Left ventricle myocardium inferior (tissue), 1 donor: ENCODE results near the gene VIT. TPM values are rescaled to one million over a fixed set of nuclear protein-coding genes. Genes with fewer than 3 reads are reported as not detected.

Source experiments
- DNase-seq: peaks from one replicate; pipeline ENCODE4 v3.0.0-alpha.2; 2020
- H3K27ac ChIP-seq: fragments of 200-600 bp; replicated peaks from 2 replicates; pipeline ENCODE4 v1.8.0; 2021
- H3K27me3 ChIP-seq: fragments of 200-600 bp; 2 replicates; pipeline ENCODE4 v1.8.0; 2021; ENCODE audit warnings: low read depth
- H3K36me3 ChIP-seq: fragments of 200-600 bp; 2 replicates; pipeline ENCODE4 v1.8.0; 2021
- H3K4me1 ChIP-seq: fragments of 200-600 bp; 2 replicates; pipeline ENCODE4 v1.8.0; 2021
- H3K4me3 ChIP-seq: fragments of 200-600 bp; 2 replicates; pipeline ENCODE4 v1.8.0; 2021; ENCODE audit warnings: mild to moderate bottlenecking, moderate library complexity
- H3K9me3 ChIP-seq: fragments of 200-600 bp; replicated peaks from 2 replicates; pipeline ENCODE4 v1.8.0; 2021
- CTCF ChIP-seq: fragments of 200-600 bp; IDR thresholded peaks from 2 replicates; pipeline ENCODE4 v1.8.0; 2021; ENCODE audit warnings: antibody characterized with exemption, mild to moderate bottlenecking, borderline replicate concordance
- intact Hi-C: fragments of 100-400 bp; cut with micrococcal nuclease; formaldehyde crosslinking; loops from one replicate; pipeline ENCODE4 v1.11.0; 2022
- total RNA-seq: library from RNA; stranded (reverse); fragmentation: NEBNext Ultra II Directional; extraction: Animal tissue kit (Norgen Biotek cat#: 25700); gene quantifications from one replicate; pipeline ENCODE4 v1.2.1, GENCODE V29; 2021
- donor health status: DM: no; HTN: yes; CAD: no; lungs with severe emphysema.

VIT gene
- total RNA-seq, 1 donor from 2014 or later, result 8.5 TPM

GRCh38 chr2:36775806-36776205 lies 79.3 kb downstream of the VIT start:
- DNase-seq, result no peak
- H3K27me3 ChIP-seq, result no peaks in the 10 kb centered on the region
- no peaks in the 10 kb centered on the region for H3K9me3 ChIP-seq
- H3K4me3 ChIP-seq, result no peak overlapping the region
- intact Hi-C loops, result no loop called here
- peaks cover 22% of the 10 kb centered on the region for H3K4me1 ChIP-seq
- no peak overlapping the region for H3K27ac ChIP-seq
- no peak for TF ChIP-seq CTCF
- H3K36me3 ChIP-seq, result no peaks in the 10 kb centered on the region

GRCh38 chr2:36777272-36777671 lies 80.8 kb downstream of the VIT start:
- H3K36me3 ChIP-seq, result no peaks in the 10 kb centered on the region
- peaks cover 29% of the 10 kb centered on the region for H3K4me1 ChIP-seq
- intact Hi-C loops, result no loop called here
- no peak for TF ChIP-seq CTCF
- no peaks in the 10 kb centered on the region for H3K9me3 ChIP-seq
- H3K27me3 ChIP-seq, result no peaks in the 10 kb centered on the region
- no peak overlapping the region for H3K27ac ChIP-seq
- DNase-seq, result no peak
- no peak overlapping the region for H3K4me3 ChIP-seq

- no peak for TF ChIP-seq CTCF
- DNase-seq, result no peak
- H3K27me3 ChIP-seq, result no peaks in the 10 kb centered on the region
- H3K4me3 ChIP-seq, result no peak overlapping the region
- intact Hi-C loops, result no loop called here
- peaks cover 34% of the 10 kb centered on the region for H3K4me1 ChIP-seq
- H3K36me3 ChIP-seq, result no peaks in the 10 kb centered on the region
- H3K27ac ChIP-seq, result no peak overlapping the region
- no peaks in the 10 kb centered on the region for H3K9me3 ChIP-seq
Observed at GRCh38 chr2:36777788-36778187, 81.3 kb downstream of the VIT start.

- Histone ChIP-seq H3K36me3 (no peaks in the 10 kb centered on the region), H3K4me1 (peaks cover 35% of the 10 kb centered on the region), H3K9me3 (no peaks in the 10 kb centered on the region), H3K4me3 (no peak overlapping the region), H3K27ac (peak overlapping the region; percentile 13), H3K27me3 (no peaks in the 10 kb centered on the region)
- intact Hi-C loops, result no loop called here
- DNase-seq, result no peak
- TF ChIP-seq CTCF, result no peak
Observed at GRCh38 chr2:36779462-36779861, 83.0 kb downstream of the VIT start.

- Histone ChIP-seq H3K4me1 (peaks cover 35% of the 10 kb centered on the region), H3K27me3 (no peaks in the 10 kb centered on the region), H3K4me3 (no peak overlapping the region), H3K27ac (peak overlapping the region; percentile 13), H3K36me3 (no peaks in the 10 kb centered on the region), H3K9me3 (no peaks in the 10 kb centered on the region)
- peak; percentile 87 for TF ChIP-seq CTCF
- no peak for DNase-seq
- intact Hi-C loops, result no loop called here
Observed at GRCh38 chr2:36780231-36780839, 83.8 kb downstream of the VIT start.
